ENCODE results near the gene LAMB3. TPM values are rescaled to one million over a fixed set of nuclear protein-coding genes. Genes with fewer than 3 reads are reported as not detected.

LAMB3 gene
- total RNA-seq, 2 donors from 2014 or later = 92.5 to 110 TPM

DNA sequence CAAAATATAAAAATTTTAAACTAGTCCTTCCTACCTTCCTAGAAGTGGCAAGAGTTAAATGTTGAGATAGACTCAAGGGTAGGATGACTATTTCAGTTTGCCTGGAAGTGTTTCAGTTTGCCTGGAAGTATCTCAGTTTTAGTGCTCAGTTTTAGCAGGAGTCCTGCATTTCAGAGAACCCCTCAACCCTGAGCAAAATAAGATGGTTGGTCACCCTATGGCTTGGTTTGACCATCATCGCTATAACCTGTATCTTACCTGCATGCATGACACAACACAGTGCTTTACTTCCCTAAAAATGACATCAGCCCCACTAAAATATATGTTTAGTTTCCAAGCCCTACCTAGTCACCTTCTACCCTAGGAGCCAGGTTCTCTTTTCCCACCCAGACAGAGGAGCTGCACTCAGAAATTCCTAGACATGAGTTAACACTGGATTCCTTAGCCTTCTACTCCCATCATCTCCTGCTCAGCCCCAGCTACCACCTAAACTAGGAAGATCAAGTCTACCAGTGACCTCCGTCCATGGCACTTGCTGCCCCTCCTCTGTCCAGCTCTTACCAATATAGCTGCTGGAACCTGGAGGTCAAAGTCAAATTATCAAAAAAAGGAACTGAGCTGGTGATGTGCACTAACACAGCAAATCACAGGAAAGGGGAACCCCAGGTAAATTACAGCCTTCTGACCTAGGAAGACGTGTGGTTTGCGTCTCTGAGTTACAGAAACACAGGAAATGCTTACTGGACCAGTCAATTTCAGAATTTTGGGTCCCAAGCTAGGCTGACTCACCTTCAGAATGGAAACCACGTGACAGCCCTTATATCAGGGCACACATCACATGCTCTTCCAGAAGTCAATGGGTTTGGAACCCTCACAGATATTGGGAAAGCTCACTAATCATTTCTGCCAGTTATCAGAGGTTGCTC is 20.7 kb upstream of the LAMB3 start:
- DNase-seq = no peak
- no peak overlapping the region for H3K9ac ChIP-seq (ENCODE audit: low read depth in 2 of 2, low read length in 2 of 2)

GRCh38 chr1:209670441-209671082 is 18.3 kb upstream of the LAMB3 start:
- H3K4me3 ChIP-seq = no peak overlapping the region
- H3K27ac ChIP-seq = no peak overlapping the region
- no peaks in the 10 kb centered on the region for H3K4me1 ChIP-seq
- DNase-seq = no peak
- no peaks in the 10 kb centered on the region for H3K36me3 ChIP-seq
- no peaks in the 10 kb centered on the region for H3K9me3 ChIP-seq
- no peak overlapping the region for H3K9ac ChIP-seq (ENCODE audit: low read depth in 2 of 2, low read length in 2 of 2)
- H3K27me3 ChIP-seq = no peaks in the 10 kb centered on the region
- intact Hi-C loops (cut with DNase I) = no loop called here
- TF ChIP-seq CTCF (IDR thresholded peaks at IDR 0.05) = no peak

More for the DNA sequence above, 20.7 kb upstream of the LAMB3 start:
- Histone ChIP-seq H3K36me3 (no peaks in the 10 kb centered on the region), H3K4me3 (no peak overlapping the region), H3K27me3 (no peaks in the 10 kb centered on the region), H3K9me3 (no peaks in the 10 kb centered on the region), H3K27ac (no peak overlapping the region), H3K4me1 (no peaks in the 10 kb centered on the region)
- TF ChIP-seq CTCF (IDR thresholded peaks at IDR 0.05) = no peak
- intact Hi-C loops (cut with DNase I) = no loop called here

GRCh38 chr1:209667708-209668107 is 15.5 kb upstream of the LAMB3 start:
- H3K4me3 ChIP-seq = no peak overlapping the region
- no peak for TF ChIP-seq CTCF (IDR thresholded peaks at IDR 0.05)
- intact Hi-C loops (cut with DNase I) = no loop called here
- H3K4me1 ChIP-seq = peaks cover 1% of the 10 kb centered on the region
- H3K36me3 ChIP-seq = no peaks in the 10 kb centered on the region
- no peaks in the 10 kb centered on the region for H3K9me3 ChIP-seq
- no peak overlapping the region for H3K9ac ChIP-seq (ENCODE audit: low read depth in 2 of 2, low read length in 2 of 2)
- DNase-seq = no peak
- H3K27ac ChIP-seq = no peak overlapping the region
- no peaks in the 10 kb centered on the region for H3K27me3 ChIP-seq

DNA sequence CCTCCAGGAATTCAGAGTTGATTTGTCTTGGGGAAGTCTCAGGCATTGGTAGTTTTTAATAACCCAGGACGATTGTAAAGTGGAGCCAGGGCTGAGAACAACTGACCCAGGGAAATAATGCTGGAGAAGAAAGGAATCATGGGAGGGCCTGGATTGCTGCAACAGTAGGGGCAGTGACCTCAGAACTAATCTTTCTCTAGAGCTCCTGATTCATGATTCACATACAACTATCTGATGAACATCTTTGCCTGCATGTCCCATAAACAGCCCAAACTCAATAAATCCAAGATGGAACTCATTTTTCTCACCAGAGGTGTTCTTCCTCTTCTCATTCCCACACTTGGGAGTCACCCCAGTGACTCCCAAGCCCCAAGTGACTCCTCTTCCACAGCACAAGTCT is 14.9 kb upstream of the LAMB3 start:
- Histone ChIP-seq H3K4me1 (peaks cover 4% of the 10 kb centered on the region), H3K27ac (no peak overlapping the region), H3K27me3 (no peaks in the 10 kb centered on the region), H3K9me3 (no peaks in the 10 kb centered on the region), H3K4me3 (no peak overlapping the region), H3K9ac (ENCODE audit: low read depth in 2 of 2, low read length in 2 of 2) (no peak overlapping the region), H3K36me3 (no peaks in the 10 kb centered on the region)
- no peak for TF ChIP-seq CTCF (IDR thresholded peaks at IDR 0.05)
- no peak for DNase-seq
- intact Hi-C loops (cut with DNase I) = no loop called here

DNA sequence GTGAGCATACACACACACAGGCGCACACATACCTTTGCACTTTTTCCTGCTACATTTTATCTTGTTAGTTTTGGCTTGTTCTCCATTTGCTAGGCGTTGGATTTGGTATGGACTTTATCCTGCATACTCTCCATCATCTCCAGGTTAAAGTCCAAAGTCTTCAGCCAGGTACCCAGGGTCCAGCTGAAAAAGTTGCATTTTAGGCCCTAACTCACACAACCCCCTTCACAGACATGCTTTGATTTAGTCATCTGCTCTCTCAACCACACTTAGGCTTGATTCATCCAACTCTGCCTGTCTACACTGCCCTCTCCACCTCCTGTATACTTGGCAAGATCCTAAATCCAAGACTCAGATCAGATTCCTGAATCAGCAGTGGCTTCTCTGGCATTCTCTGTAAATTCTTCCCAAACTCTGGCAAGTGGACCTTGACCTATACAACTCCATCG is 10.7 kb upstream of the LAMB3 start:
- Histone ChIP-seq H3K36me3 (no peaks in the 10 kb centered on the region), H3K9ac (ENCODE audit: low read depth in 2 of 2, low read length in 2 of 2) (no peak overlapping the region), H3K4me1 (peaks cover 4% of the 10 kb centered on the region), H3K27ac (no peak overlapping the region), H3K9me3 (no peaks in the 10 kb centered on the region), H3K4me3 (no peak overlapping the region), H3K27me3 (no peaks in the 10 kb centered on the region)
- intact Hi-C loops (cut with DNase I) = no loop called here
- TF ChIP-seq CTCF (IDR thresholded peaks at IDR 0.05) = no peak
- DNase-seq = no peak

All from colonic mucosa (tissue), 4 donors.